T-helper 17 cell (primary cell): ENCODE results near the gene NEURL1B. TPM values are rescaled to one million over a fixed set of nuclear protein-coding genes. Genes with fewer than 3 reads are reported as not detected.
A peak's percentile ranks its signal among the peaks of the same experiment; 100 is the strongest.

Experiments used
- ATAC-seq: fragments of 150-1000 bp; cut with Tn5 transposase; 2 replicates; pipeline ENCODE4 v1.10.0; 2021; ENCODE audit warnings: mild to moderate bottlenecking, moderate library complexity
- DNase-seq, 3 donors: peaks; one replicate each; pipeline versions ENCODE4 v3.0.0 to v3.0.0-alpha.2; 2020 to 2021
- H3K9me3 ChIP-seq: one replicate; pipeline ENCODE4 v1.7.0; 2013; ENCODE audit warnings: low read length, mild to moderate bottlenecking; ENCODE audit not compliant: control insufficient read depth, poor library complexity, severe bottlenecking
- H3K27ac Mint-ChIP-seq: one replicate; pipeline ENCODE4 v1.8.0; 2022; ENCODE audit warnings: mild to moderate bottlenecking, moderate library complexity, mixed read lengths
- H3K27me3 Mint-ChIP-seq: one replicate; pipeline ENCODE4 v1.8.0; 2022; ENCODE audit warnings: mixed read lengths
- H3K36me3 Mint-ChIP-seq: one replicate; pipeline ENCODE4 v1.8.0; 2022; ENCODE audit warnings: low read depth, mixed read lengths
- H3K4me1 Mint-ChIP-seq: one replicate; pipeline ENCODE4 v1.8.0; 2022; ENCODE audit warnings: mild to moderate bottlenecking, mixed read lengths
- H3K4me3 Mint-ChIP-seq: one replicate; pipeline ENCODE4 v1.8.0; 2022; ENCODE audit warnings: mild to moderate bottlenecking, moderate library complexity, mixed read lengths
- total RNA-seq, 4 donors: library from RNA in 2 of 4; stranded (reverse) in 2 of 4; gene quantifications; one replicate each; pipeline ENCODE4 v1.2.3 and lab custom pipeline; 2022 to 2026

The NEURL1B gene
- total RNA-seq, 2 donors from 2014 or later = 0.07 to 0.23 TPM

- peaks cover 27% of the 10 kb centered on the region for H3K4me1 Mint-ChIP-seq
- H3K27ac Mint-ChIP-seq = peak overlapping the region; percentile 84
These were observed 71.5 kb downstream of the NEURL1B start for GRCh38 chr5:172712610-172713009.

GRCh38 chr5:172713113-172713808 is 72.2 kb downstream of the NEURL1B start:
- ATAC-seq = peak; percentile 45
- H3K9me3 ChIP-seq = no peaks in the 10 kb centered on the region
- DNase-seq = peak; percentile 62 to 74 (median 70)
- Mint-ChIP-seq H3K4me1 (peaks cover 25% of the 10 kb centered on the region), H3K27me3 (peaks cover 8% of the 10 kb centered on the region), H3K4me3 (no peak overlapping the region), H3K27ac (peak overlapping the region; percentile 84), H3K36me3 (peaks cover 2% of the 10 kb centered on the region)

More at GRCh38 chr5:172712610-172713009, 71.5 kb downstream of the NEURL1B start:
- ATAC-seq (no peak), DNase-seq (no peak)
- no peaks in the 10 kb centered on the region for H3K9me3 ChIP-seq
- peaks cover 2% of the 10 kb centered on the region for H3K36me3 Mint-ChIP-seq
- H3K4me3 Mint-ChIP-seq = no peak overlapping the region
- peaks cover 14% of the 10 kb centered on the region for H3K27me3 Mint-ChIP-seq

GRCh38 chr5:172713809-172714490 is 72.9 kb downstream of the NEURL1B start:
- no peak overlapping the region for H3K27ac Mint-ChIP-seq
- H3K36me3 Mint-ChIP-seq = peaks cover 2% of the 10 kb centered on the region
- DNase-seq = no peak
- no peak overlapping the region for H3K4me3 Mint-ChIP-seq
- peaks cover 8% of the 10 kb centered on the region for H3K27me3 Mint-ChIP-seq
- ATAC-seq = no peak
- H3K9me3 ChIP-seq = no peaks in the 10 kb centered on the region
- H3K4me1 Mint-ChIP-seq = peaks cover 25% of the 10 kb centered on the region

- H3K27ac Mint-ChIP-seq = peak overlapping the region; percentile 57
- peaks cover 8% of the 10 kb centered on the region for H3K27me3 Mint-ChIP-seq
- H3K4me1 Mint-ChIP-seq = peaks cover 25% of the 10 kb centered on the region
- DNase-seq (peak; percentile 43 to 64 (median 48)), ATAC-seq (peak; percentile 71)
- peaks cover 2% of the 10 kb centered on the region for H3K36me3 Mint-ChIP-seq
- no peak overlapping the region for H3K4me3 Mint-ChIP-seq
- H3K9me3 ChIP-seq = no peaks in the 10 kb centered on the region
These were observed 73.7 kb downstream of the NEURL1B start for GRCh38 chr5:172714491-172715420.

GRCh38 chr5:172715421-172715780 is 74.3 kb downstream of the NEURL1B start:
- ATAC-seq = no peak
- Mint-ChIP-seq H3K27me3 (peaks cover 8% of the 10 kb centered on the region), H3K4me3 (no peak overlapping the region), H3K27ac (peak overlapping the region; percentile 57), H3K4me1 (peaks cover 25% of the 10 kb centered on the region), H3K36me3 (peaks cover 2% of the 10 kb centered on the region)
- no peak for DNase-seq
- H3K9me3 ChIP-seq = no peaks in the 10 kb centered on the region

- H3K27ac Mint-ChIP-seq = peak overlapping the region; percentile 91
- peaks cover 2% of the 10 kb centered on the region for H3K36me3 Mint-ChIP-seq
- no peak overlapping the region for H3K4me3 Mint-ChIP-seq
- H3K27me3 Mint-ChIP-seq = peaks cover 8% of the 10 kb centered on the region
- no peak for DNase-seq
- peaks cover 19% of the 10 kb centered on the region for H3K4me1 Mint-ChIP-seq
- no peaks in the 10 kb centered on the region for H3K9me3 ChIP-seq
- no peak for ATAC-seq
These were observed 75.0 kb downstream of the NEURL1B start for GRCh38 chr5:172715931-172716682.

- peak overlapping the region; percentile 91 for H3K27ac Mint-ChIP-seq
- peaks cover 4% of the 10 kb centered on the region for H3K27me3 Mint-ChIP-seq
- peak; percentile 71 to 79 (median 76) for DNase-seq
- no peaks in the 10 kb centered on the region for H3K9me3 ChIP-seq
- no peak overlapping the region for H3K4me3 Mint-ChIP-seq
- peak; percentile 76 for ATAC-seq
- H3K4me1 Mint-ChIP-seq = peaks cover 18% of the 10 kb centered on the region
- H3K36me3 Mint-ChIP-seq = peaks cover under 1% of the 10 kb centered on the region
These were observed 75.8 kb downstream of the NEURL1B start for GRCh38 chr5:172716796-172717313.

- Mint-ChIP-seq H3K4me3 (no peak overlapping the region), H3K4me1 (peaks cover 18% of the 10 kb centered on the region), H3K36me3 (no peaks in the 10 kb centered on the region), H3K27me3 (no peaks in the 10 kb centered on the region), H3K27ac (peak overlapping the region; percentile 91)
- no peaks in the 10 kb centered on the region for H3K9me3 ChIP-seq
- ATAC-seq (no peak), DNase-seq (no peak)
These were observed 76.6 kb downstream of the NEURL1B start for GRCh38 chr5:172717481-172718195.

GRCh38 chr5:172718527-172719114 is 77.6 kb downstream of the NEURL1B start:
- ATAC-seq (no peak), DNase-seq (no peak)
- H3K27me3 Mint-ChIP-seq = no peaks in the 10 kb centered on the region
- H3K4me3 Mint-ChIP-seq = no peak overlapping the region
- no peaks in the 10 kb centered on the region for H3K9me3 ChIP-seq
- no peak overlapping the region for H3K27ac Mint-ChIP-seq
- H3K36me3 Mint-ChIP-seq = no peaks in the 10 kb centered on the region
- H3K4me1 Mint-ChIP-seq = peaks cover 13% of the 10 kb centered on the region

GRCh38 chr5:172719211-172719610 is 78.1 kb downstream of the NEURL1B start:
- ATAC-seq (no peak), DNase-seq (no peak)
- Mint-ChIP-seq H3K27ac (no peak overlapping the region), H3K36me3 (no peaks in the 10 kb centered on the region), H3K4me1 (peaks cover 13% of the 10 kb centered on the region), H3K27me3 (no peaks in the 10 kb centered on the region), H3K4me3 (no peak overlapping the region)
- no peaks in the 10 kb centered on the region for H3K9me3 ChIP-seq

- Mint-ChIP-seq H3K4me3 (no peak overlapping the region), H3K4me1 (peaks cover 13% of the 10 kb centered on the region), H3K36me3 (no peaks in the 10 kb centered on the region), H3K27ac (peak overlapping the region; percentile 83), H3K27me3 (no peaks in the 10 kb centered on the region)
- DNase-seq = no peak
- H3K9me3 ChIP-seq = no peaks in the 10 kb centered on the region
- no peak for ATAC-seq
These were observed 79.6 kb downstream of the NEURL1B start for GRCh38 chr5:172720655-172721054.
